Astrocyte of the spinal cord (primary cell): Measurements from ENCODE around the gene CDR2L.

Experiments
- DNase-seq: peaks from one replicate; pipeline ENCODE4 v3.0.0; 2011; ENCODE audit warnings: low read depth, low spot score
- H3K4me3 ChIP-seq: 2 replicates; pipeline ENCODE4 v1.5.1; 2011; ENCODE audit warnings: low read depth, mild to moderate bottlenecking, low read length, moderate library complexity
- CTCF ChIP-seq: IDR thresholded peaks from 2 replicates; pipeline ENCODE4 v1.5.1; 2012; ENCODE audit warnings: low read depth, mild to moderate bottlenecking, low read length, inconsistent platforms
- in situ Hi-C: cut with HindIII; loops from 2 replicates; pipeline ENCODE4 v1.10.0; 2017; ENCODE audit warnings: low sequenced_read_pairs

CDR2L gene

DNA sequence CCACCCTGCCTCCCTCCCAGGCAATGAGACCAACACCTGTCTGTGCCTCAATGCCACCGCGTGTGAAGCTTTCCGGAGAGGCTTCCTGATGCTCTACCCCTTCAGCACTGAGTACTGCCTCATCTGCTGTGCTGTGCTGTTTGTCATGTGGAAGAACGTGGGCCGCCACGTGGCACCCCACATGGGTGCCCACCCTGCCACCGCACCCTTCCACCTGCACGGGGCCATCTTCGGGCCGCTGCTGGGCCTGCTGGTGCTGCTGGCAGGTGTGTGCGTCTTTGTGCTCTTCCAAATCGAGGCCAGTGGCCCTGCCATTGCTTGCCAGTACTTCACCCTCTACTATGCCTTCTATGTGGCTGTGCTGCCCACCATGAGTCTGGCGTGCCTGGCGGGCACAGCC is 40.8 kb upstream of the CDR2L start:
- no peak for TF ChIP-seq CTCF
- no peak overlapping the region for H3K4me3 ChIP-seq
- DNase-seq: no peak
- in situ Hi-C loops: no loop called here

DNA sequence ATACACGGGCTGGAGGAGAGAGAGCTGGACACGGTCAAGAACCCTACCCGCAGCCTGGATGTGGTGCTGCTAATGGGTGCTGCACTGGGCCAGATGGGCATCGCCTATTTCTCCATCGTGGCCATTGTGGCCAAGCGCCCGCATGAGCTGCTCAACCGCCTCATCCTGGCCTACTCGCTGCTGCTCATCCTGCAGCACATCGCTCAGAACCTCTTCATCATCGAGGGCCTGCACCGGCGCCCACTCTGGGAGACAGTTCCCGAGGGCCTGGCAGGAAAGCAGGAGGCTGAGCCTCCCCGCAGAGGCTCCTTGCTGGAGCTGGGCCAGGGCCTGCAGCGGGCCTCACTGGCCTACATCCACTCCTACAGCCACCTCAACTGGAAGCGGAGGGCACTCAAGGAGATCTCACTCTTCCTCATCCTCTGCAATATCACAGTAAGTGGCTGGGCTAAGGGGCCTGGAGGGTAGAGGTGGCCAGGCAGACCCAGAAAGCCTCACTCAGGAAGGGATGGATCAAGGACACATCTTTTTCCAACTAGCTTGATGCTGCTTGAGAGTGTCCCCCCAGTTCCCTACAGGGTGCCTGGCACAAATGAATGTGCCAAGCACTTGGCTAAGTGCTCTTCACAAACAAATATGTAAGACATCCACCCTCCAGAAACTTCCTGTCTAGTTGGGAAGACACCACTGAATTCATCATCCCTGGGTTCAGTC is 40.2 kb upstream of the CDR2L start:
- no peak overlapping the region for H3K4me3 ChIP-seq
- no peak for TF ChIP-seq CTCF
- in situ Hi-C loops: no loop called here
- DNase-seq: no peak

- no peak for DNase-seq
- in situ Hi-C loops: no loop called here
- no peak for TF ChIP-seq CTCF
- no peak overlapping the region for H3K4me3 ChIP-seq
These were observed 37.8 kb upstream of the CDR2L start for GRCh38 chr17:74949455-74950115.

DNA sequence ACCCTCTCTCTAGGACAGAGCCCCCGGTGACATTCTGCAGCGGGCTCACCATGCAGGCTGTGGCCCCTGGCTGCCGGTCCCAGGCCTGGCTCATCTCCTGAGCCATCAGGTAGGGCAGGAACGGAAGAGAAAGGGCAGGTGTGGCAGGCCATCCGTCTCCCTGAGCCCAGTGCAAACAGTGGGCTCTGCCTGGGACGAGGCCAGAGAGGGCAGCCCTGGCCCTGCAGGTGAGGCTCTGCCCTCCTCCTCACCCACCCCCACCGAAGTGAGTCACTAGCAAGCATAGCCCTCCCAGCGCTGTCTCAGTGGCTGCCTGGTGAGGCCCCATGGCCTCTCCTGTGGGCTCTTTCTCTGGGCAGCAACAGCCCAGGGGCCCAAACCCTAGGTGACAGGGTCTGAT is 37.2 kb upstream of the CDR2L start:
- no peak for DNase-seq
- no peak overlapping the region for H3K4me3 ChIP-seq
- TF ChIP-seq CTCF: no peak
- in situ Hi-C loops: no loop called here

DNA sequence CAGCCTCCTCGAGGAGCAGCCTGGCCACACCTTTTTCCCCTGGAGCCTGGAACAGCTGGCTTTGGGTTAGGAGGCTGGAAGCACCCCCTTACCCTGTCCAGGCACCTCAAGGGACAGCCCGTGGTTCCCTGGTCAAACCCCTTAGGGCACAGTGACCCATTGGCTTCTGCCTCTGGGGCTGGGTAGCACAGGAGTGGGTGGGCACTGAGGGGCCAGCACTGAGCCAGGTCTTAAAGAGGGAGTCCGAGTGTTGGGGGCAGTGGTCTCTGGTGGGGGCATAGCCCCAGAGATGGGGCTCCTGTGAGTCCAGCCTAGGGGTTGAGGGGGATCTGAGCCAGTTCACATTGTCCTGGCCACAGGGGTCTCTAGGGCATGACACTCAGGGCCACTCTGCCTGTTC is 36.4 kb upstream of the CDR2L start:
- no peak for TF ChIP-seq CTCF
- H3K4me3 ChIP-seq: no peak overlapping the region
- in situ Hi-C loops: no loop called here

GRCh38 chr17:74951680-74952421 is 35.6 kb upstream of the CDR2L start:
- no peak overlapping the region for H3K4me3 ChIP-seq
- no peak for DNase-seq
- TF ChIP-seq CTCF: no peak
- in situ Hi-C loops: no loop called here

More for the DNA sequence above, 36.4 kb upstream of the CDR2L start:
- DNase-seq: no peak
